ENCODE data around the gene FGFR2.

FGFR2 gene

GRCh38 chr10:121531076-121531829, 67.0 kb downstream of the FGFR2 start:
- H3K27ac Mint-ChIP-seq, result no peak overlapping the region

GRCh38 chr10:121530481-121531075, 67.7 kb downstream of the FGFR2 start:
- no peak for DNase-seq
- TF ChIP-seq CTCF (IDR thresholded peaks at IDR 0.05), result no peak
- Mint-ChIP-seq H3K27ac (no peak overlapping the region), H3K27me3 (ENCODE audit: low read depth, poor library complexity) (peaks cover 19% of the 10 kb centered on the region), H3K4me1 (peaks cover 66% of the 10 kb centered on the region), H3K9me3 (no peaks in the 10 kb centered on the region), H3K4me3 (no peak overlapping the region), H3K36me3 (ENCODE audit: low read depth) (peaks cover 47% of the 10 kb centered on the region)

More at GRCh38 chr10:121531076-121531829, 67.0 kb downstream of the FGFR2 start:
- H3K4me1 Mint-ChIP-seq, result peaks cover 60% of the 10 kb centered on the region
- peaks cover 53% of the 10 kb centered on the region for H3K36me3 Mint-ChIP-seq (ENCODE audit: low read depth)
- H3K27me3 Mint-ChIP-seq (ENCODE audit: low read depth, poor library complexity), result peaks cover 19% of the 10 kb centered on the region
- H3K9me3 Mint-ChIP-seq, result no peaks in the 10 kb centered on the region
- no peak for DNase-seq
- no peak for TF ChIP-seq CTCF (IDR thresholded peaks at IDR 0.05)
- H3K4me3 Mint-ChIP-seq, result no peak overlapping the region

- peaks cover 30% of the 10 kb centered on the region for H3K36me3 Mint-ChIP-seq (ENCODE audit: low read depth)
- peak overlapping the region; percentile 99 for H3K27ac Mint-ChIP-seq
- DNase-seq, result peak; percentile 55
- H3K27me3 Mint-ChIP-seq (ENCODE audit: low read depth, poor library complexity), result peaks cover 13% of the 10 kb centered on the region
- H3K4me3 Mint-ChIP-seq, result peak overlapping the region; percentile 17
- no peaks in the 10 kb centered on the region for H3K9me3 Mint-ChIP-seq
- H3K4me1 Mint-ChIP-seq, result peaks cover 88% of the 10 kb centered on the region
- no peak for TF ChIP-seq CTCF (IDR thresholded peaks at IDR 0.05)
These were observed 70.6 kb downstream of the FGFR2 start for GRCh38 chr10:121527690-121528089.

- Mint-ChIP-seq H3K9me3 (no peaks in the 10 kb centered on the region), H3K4me1 (peaks cover 90% of the 10 kb centered on the region), H3K27me3 (ENCODE audit: low read depth, poor library complexity) (peaks cover 5% of the 10 kb centered on the region), H3K27ac (peak overlapping the region; percentile 99), H3K36me3 (ENCODE audit: low read depth) (peaks cover 28% of the 10 kb centered on the region), H3K4me3 (peak overlapping the region; percentile 47)
- peak; percentile 29 for DNase-seq
- TF ChIP-seq CTCF (IDR thresholded peaks at IDR 0.05), result no peak
These were observed 71.4 kb downstream of the FGFR2 start for GRCh38 chr10:121526801-121527221.

- Mint-ChIP-seq H3K27ac (peak overlapping the region; percentile 99), H3K27me3 (ENCODE audit: low read depth, poor library complexity) (peaks cover 4% of the 10 kb centered on the region), H3K4me3 (peak overlapping the region; percentile 69), H3K36me3 (ENCODE audit: low read depth) (peaks cover 31% of the 10 kb centered on the region), H3K4me1 (peaks cover 90% of the 10 kb centered on the region), H3K9me3 (peaks cover 4% of the 10 kb centered on the region)
- TF ChIP-seq CTCF (IDR thresholded peaks at IDR 0.05), result no peak
- no peak for DNase-seq
These were observed 72.0 kb downstream of the FGFR2 start for GRCh38 chr10:121526135-121526790.

All from nephron progenitor cell (in vitro differentiated cells).